Mesothelial cell of epicardium (in vitro differentiated cells): ENCODE measurements around the gene MYRIP. TPM values are rescaled to one million over a fixed set of nuclear protein-coding genes. Genes with fewer than 3 reads are reported as not detected.

Experiments
- DNase-seq, 2 experiments: peaks; one replicate each; pipeline ENCODE4 v3.0.0; 2021; ENCODE audit warnings: low spot score in 2 of 2; ENCODE audit not compliant: unreplicated experiment in 2 of 2
- H3K27ac Mint-ChIP-seq: 2 replicates; pipeline ENCODE4 v1.8.0; 2021; ENCODE audit warnings: mixed read lengths
- H3K27me3 Mint-ChIP-seq: 2 replicates; pipeline ENCODE4 v1.8.0; 2021; ENCODE audit warnings: low read depth, mixed read lengths
- H3K36me3 Mint-ChIP-seq: 2 replicates; pipeline ENCODE4 v1.8.0; 2021; ENCODE audit warnings: mixed read lengths
- H3K4me1 Mint-ChIP-seq: 2 replicates; pipeline ENCODE4 v1.8.0; 2021; ENCODE audit warnings: mixed read lengths
- H3K4me3 Mint-ChIP-seq: 2 replicates; pipeline ENCODE4 v1.8.0; 2021; ENCODE audit warnings: mild to moderate bottlenecking, moderate library complexity, mixed read lengths
- H3K9me3 Mint-ChIP-seq: 2 replicates; pipeline ENCODE4 v1.8.0; 2021; ENCODE audit warnings: mixed read lengths
- CTCF ChIP-seq: fragments of 200-600 bp; sonication (generic); IDR thresholded peaks from one replicate; pipeline ENCODE4 v1.5.0; 2021; ENCODE audit warnings: antibody characterized with exemption; ENCODE audit not compliant: unreplicated experiment
- total RNA-seq: library from RNA; stranded (reverse); gene quantifications from 3 replicates; pipeline ENCODE4 v1.2.1, GENCODE V29; 2021

MYRIP gene
- total RNA-seq, 1 donor from 2014 or later: 0.63 TPM

- H3K36me3 Mint-ChIP-seq: no peaks in the 10 kb centered on the region
- H3K9me3 Mint-ChIP-seq: no peaks in the 10 kb centered on the region
- H3K4me3 Mint-ChIP-seq: no peak overlapping the region
- TF ChIP-seq CTCF: no peak
- peaks cover 41% of the 10 kb centered on the region for H3K27me3 Mint-ChIP-seq
- no peaks in the 10 kb centered on the region for H3K4me1 Mint-ChIP-seq
- no peak overlapping the region for H3K27ac Mint-ChIP-seq
- no peak for DNase-seq
Measured at GRCh38 chr3:39783680-39784079, 25.7 kb upstream of the MYRIP start.

- Mint-ChIP-seq H3K4me3 (no peak overlapping the region), H3K4me1 (no peaks in the 10 kb centered on the region), H3K27ac (no peak overlapping the region), H3K36me3 (no peaks in the 10 kb centered on the region), H3K27me3 (peaks cover 44% of the 10 kb centered on the region), H3K9me3 (no peaks in the 10 kb centered on the region)
- no peak for DNase-seq
- TF ChIP-seq CTCF: no peak
Measured at GRCh38 chr3:39784922-39785321, 24.5 kb upstream of the MYRIP start.

- Mint-ChIP-seq H3K4me1 (no peaks in the 10 kb centered on the region), H3K27me3 (peaks cover 41% of the 10 kb centered on the region), H3K27ac (no peak overlapping the region), H3K4me3 (no peak overlapping the region), H3K36me3 (no peaks in the 10 kb centered on the region), H3K9me3 (no peaks in the 10 kb centered on the region)
- TF ChIP-seq CTCF: no peak
- DNase-seq: no peak
Measured at GRCh38 chr3:39788128-39788883, 21.1 kb upstream of the MYRIP start.

- no peak for TF ChIP-seq CTCF
- Mint-ChIP-seq H3K4me1 (no peaks in the 10 kb centered on the region), H3K36me3 (no peaks in the 10 kb centered on the region), H3K27me3 (peaks cover 63% of the 10 kb centered on the region), H3K27ac (no peak overlapping the region), H3K4me3 (no peak overlapping the region), H3K9me3 (no peaks in the 10 kb centered on the region)
- DNase-seq: no peak
Measured at GRCh38 chr3:39791603-39792002, 17.8 kb upstream of the MYRIP start.

- H3K36me3 Mint-ChIP-seq: no peaks in the 10 kb centered on the region
- H3K9me3 Mint-ChIP-seq: no peaks in the 10 kb centered on the region
- no peak overlapping the region for H3K27ac Mint-ChIP-seq
- H3K4me1 Mint-ChIP-seq: no peaks in the 10 kb centered on the region
- no peak overlapping the region for H3K4me3 Mint-ChIP-seq
- DNase-seq: no peak
- no peak for TF ChIP-seq CTCF
- peaks cover 72% of the 10 kb centered on the region for H3K27me3 Mint-ChIP-seq
Measured at GRCh38 chr3:39794880-39795279, 14.5 kb upstream of the MYRIP start.
